ENCODE measurements around the gene ABCC2.

Gene ABCC2

DNA sequence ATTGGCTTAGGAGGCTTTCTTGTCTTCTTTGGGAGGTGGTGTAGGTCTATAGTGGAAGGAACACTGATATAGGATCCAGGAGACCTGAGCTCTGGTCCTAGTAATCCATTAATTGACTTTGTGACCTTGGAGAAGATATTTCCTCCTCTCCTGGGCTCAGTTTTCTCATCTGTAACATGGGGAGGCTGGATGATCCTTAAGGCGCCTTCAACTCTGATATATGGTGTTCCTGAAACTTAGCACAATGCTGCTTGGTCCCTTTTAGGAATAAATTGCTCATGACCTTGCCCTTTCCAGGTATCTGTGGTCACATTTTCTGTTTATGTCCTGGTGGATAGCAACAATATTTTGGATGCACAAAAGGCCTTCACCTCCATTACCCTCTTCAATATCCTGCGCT lies 25.3 kb downstream of the ABCC2 start:
- H3K79me2 ChIP-seq (ENCODE audit: insufficient read depth, low read length) = no peaks in the 10 kb centered on the region
- H4K20me1 ChIP-seq (ENCODE audit: insufficient read depth, low read length) = no peaks in the 10 kb centered on the region
- no peak for ATAC-seq (ENCODE audit: insufficient read depth, low read depth)
- H3K27me3 ChIP-seq (ENCODE audit: insufficient read depth, low read length, poor library complexity) = no peaks in the 10 kb centered on the region
- H3K4me1 ChIP-seq (ENCODE audit: insufficient read depth, low read length) = no peaks in the 10 kb centered on the region
- no peak overlapping the region for H3K9ac ChIP-seq (ENCODE audit: low read depth, low read length)
- no peak overlapping the region for H3K4me3 ChIP-seq (ENCODE audit: low read depth in 1 of 2, low read length in 2 of 2)
- H3K4me2 ChIP-seq (ENCODE audit: insufficient read depth, low read length) = no peak overlapping the region
- TF ChIP-seq EZH2 (IDR thresholded peaks at IDR 0.05; ENCODE audit: borderline replicate concordance, low read depth, low read length, severe bottlenecking) (no peak), CTCF (IDR thresholded peaks at IDR 0.05; ENCODE audit: borderline replicate concordance, extremely low read depth, low read length, poor library complexity, severe bottlenecking) (no peak)
- H3K27ac ChIP-seq (ENCODE audit: low read length) = no peak overlapping the region
- no peaks in the 10 kb centered on the region for H3K9me3 ChIP-seq (ENCODE audit: insufficient read depth, low read length, severe bottlenecking)
- DNase-seq = no peak
- H2AFZ ChIP-seq (ENCODE audit: low read depth, low read length) = no peak overlapping the region
- no peaks in the 10 kb centered on the region for H3K36me3 ChIP-seq (ENCODE audit: insufficient read depth, low read length)

GRCh38 chr10:99808270-99808669 lies 25.8 kb downstream of the ABCC2 start:
- Histone ChIP-seq H3K4me3 (ENCODE audit: low read depth in 1 of 2, low read length in 2 of 2) (no peak overlapping the region), H3K36me3 (ENCODE audit: insufficient read depth, low read length) (no peaks in the 10 kb centered on the region), H3K4me1 (ENCODE audit: insufficient read depth, low read length) (no peaks in the 10 kb centered on the region), H4K20me1 (ENCODE audit: insufficient read depth, low read length) (no peaks in the 10 kb centered on the region), H3K79me2 (ENCODE audit: insufficient read depth, low read length) (no peaks in the 10 kb centered on the region), H3K9me3 (ENCODE audit: insufficient read depth, low read length, severe bottlenecking) (no peaks in the 10 kb centered on the region), H3K9ac (ENCODE audit: low read depth, low read length) (no peak overlapping the region), H3K4me2 (ENCODE audit: insufficient read depth, low read length) (no peak overlapping the region), H2AFZ (ENCODE audit: low read depth, low read length) (no peak overlapping the region), H3K27ac (ENCODE audit: low read length) (no peak overlapping the region), H3K27me3 (ENCODE audit: insufficient read depth, low read length, poor library complexity) (no peaks in the 10 kb centered on the region)
- ATAC-seq (ENCODE audit: insufficient read depth, low read depth) = no peak
- DNase-seq = no peak
- no peak for TF ChIP-seq CTCF (IDR thresholded peaks at IDR 0.05; ENCODE audit: borderline replicate concordance, extremely low read depth, low read length, poor library complexity, severe bottlenecking)
- no peak for TF ChIP-seq EZH2 (IDR thresholded peaks at IDR 0.05; ENCODE audit: borderline replicate concordance, low read depth, low read length, severe bottlenecking)

DNA sequence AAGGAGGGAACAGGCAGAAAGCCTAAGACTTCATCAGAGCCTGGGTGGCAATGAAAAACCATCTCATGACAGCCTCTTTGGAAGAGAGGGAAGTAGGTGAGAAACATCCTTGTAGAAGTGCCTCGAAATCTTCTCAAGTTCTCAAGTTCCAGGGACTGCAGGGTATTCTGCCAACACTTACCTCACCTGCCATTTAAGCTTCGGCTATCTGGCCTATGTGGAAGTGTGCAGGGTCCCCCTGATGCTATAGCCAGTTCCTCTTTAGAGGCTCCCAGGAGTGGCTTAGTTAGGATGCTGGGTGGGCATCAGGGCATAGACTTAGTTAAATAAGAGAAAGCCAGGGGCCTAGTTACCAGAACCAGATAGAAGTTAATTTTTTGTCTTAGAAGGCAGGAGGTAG lies 27.0 kb downstream of the ABCC2 start:
- TF ChIP-seq EZH2 (IDR thresholded peaks at IDR 0.05; ENCODE audit: borderline replicate concordance, low read depth, low read length, severe bottlenecking) (no peak), CTCF (IDR thresholded peaks at IDR 0.05; ENCODE audit: borderline replicate concordance, extremely low read depth, low read length, poor library complexity, severe bottlenecking) (no peak)
- no peak overlapping the region for H3K27ac ChIP-seq (ENCODE audit: low read length)
- no peaks in the 10 kb centered on the region for H3K79me2 ChIP-seq (ENCODE audit: insufficient read depth, low read length)
- H3K4me2 ChIP-seq (ENCODE audit: insufficient read depth, low read length) = no peak overlapping the region
- DNase-seq (no peak), ATAC-seq (ENCODE audit: insufficient read depth, low read depth) (no peak)
- H3K27me3 ChIP-seq (ENCODE audit: insufficient read depth, low read length, poor library complexity) = no peaks in the 10 kb centered on the region
- H3K9ac ChIP-seq (ENCODE audit: low read depth, low read length) = no peak overlapping the region
- no peaks in the 10 kb centered on the region for H3K4me1 ChIP-seq (ENCODE audit: insufficient read depth, low read length)
- H3K9me3 ChIP-seq (ENCODE audit: insufficient read depth, low read length, severe bottlenecking) = no peaks in the 10 kb centered on the region
- no peak overlapping the region for H3K4me3 ChIP-seq (ENCODE audit: low read depth in 1 of 2, low read length in 2 of 2)
- no peaks in the 10 kb centered on the region for H4K20me1 ChIP-seq (ENCODE audit: insufficient read depth, low read length)
- no peaks in the 10 kb centered on the region for H3K36me3 ChIP-seq (ENCODE audit: insufficient read depth, low read length)
- H2AFZ ChIP-seq (ENCODE audit: low read depth, low read length) = no peak overlapping the region
